ENCODE data around the gene C3. TPM values are rescaled to one million over a fixed set of nuclear protein-coding genes. Genes with fewer than 3 reads are reported as not detected.
"Not testable (repeated sequence)": the region's sequence is repeated elsewhere in the genome, so short reads cannot be mapped to it uniquely, and the experiment has no call there.

C3 gene
- polyA plus RNA-seq, 4 donors = 21.4 to 24.9 (median 21.9) TPM

- DNase-seq (ENCODE audit: low read depth in 4 of 4, low spot score in 3 of 4) = not testable (repeated sequence)
These were observed 28.1 kb upstream of the C3 start for GRCh38 chr19:6748543-6748942.

- DNase-seq (ENCODE audit: low read depth in 4 of 4, low spot score in 3 of 4) = no peak
These were observed 25.5 kb upstream of the C3 start for GRCh38 chr19:6745965-6746364.

- peak in 3 of 4 donors; percentile 64 to 85 (median 80) for DNase-seq (ENCODE audit: low read depth in 4 of 4, low spot score in 3 of 4)
These were observed 24.2 kb upstream of the C3 start for GRCh38 chr19:6744381-6745301.

GRCh38 chr19:6743714-6744380, 23.4 kb upstream of the C3 start:
- DNase-seq (ENCODE audit: low read depth in 4 of 4, low spot score in 3 of 4) = no peak

GRCh38 chr19:6743066-6743465, 22.6 kb upstream of the C3 start:
- DNase-seq (ENCODE audit: low read depth in 4 of 4, low spot score in 3 of 4) = no peak

GRCh38 chr19:6740589-6741343, 20.3 kb upstream of the C3 start:
- no peak for DNase-seq (ENCODE audit: low read depth in 4 of 4, low spot score in 3 of 4)

- no peak for DNase-seq (ENCODE audit: low read depth in 4 of 4, low spot score in 3 of 4)
These were observed 19.6 kb upstream of the C3 start for GRCh38 chr19:6739883-6740588.

GRCh38 chr19:6739390-6739882, 19.0 kb upstream of the C3 start, which contains the start of gene TRIP10:
TSS of gene TRIP10 (plus strand) at chr19:6739680. CDS start at chr19:6739762, 82 bp downstream.
- peak in 2 of 4 donors; percentile 78 to 84 for DNase-seq (ENCODE audit: low read depth in 4 of 4, low spot score in 3 of 4)

- DNase-seq (ENCODE audit: low read depth in 4 of 4, low spot score in 3 of 4) = no peak
These were observed 18.4 kb upstream of the C3 start for GRCh38 chr19:6738787-6739389.

- peak in 2 of 4 donors; percentile 65 to 94 for DNase-seq (ENCODE audit: low read depth in 4 of 4, low spot score in 3 of 4)
These were observed 17.7 kb upstream of the C3 start for GRCh38 chr19:6737873-6738786.

- DNase-seq (ENCODE audit: low read depth in 4 of 4, low spot score in 3 of 4) = peak; percentile 98 to 100 (median 99)
These were observed 16.9 kb upstream of the C3 start, which contains the start of gene GPR108 for GRCh38 chr19:6737284-6737872. TSS of gene GPR108 (minus strand) at chr19:6737580. CDS start at chr19:6737576, 4 bp downstream.

- DNase-seq (ENCODE audit: low read depth in 4 of 4, low spot score in 3 of 4) = no peak
These were observed 16.4 kb upstream of the C3 start for GRCh38 chr19:6736917-6737283.

GRCh38 chr19:6736169-6736916, 15.9 kb upstream of the C3 start:
- DNase-seq (ENCODE audit: low read depth in 4 of 4, low spot score in 3 of 4) = peak in 2 of 4 donors; percentile 61 to 73

GRCh38 chr19:6735181-6735911, 14.9 kb upstream of the C3 start:
- no peak for DNase-seq (ENCODE audit: low read depth in 4 of 4, low spot score in 3 of 4)

- DNase-seq (ENCODE audit: low read depth in 4 of 4, low spot score in 3 of 4) = no peak
These were observed 13.7 kb upstream of the C3 start for GRCh38 chr19:6734096-6734696.

GRCh38 chr19:6733338-6734095, 13.1 kb upstream of the C3 start:
- DNase-seq (ENCODE audit: low read depth in 4 of 4, low spot score in 3 of 4) = no peak

Data from right renal pelvis (tissue), 4 donors.